GM21381 (cell line): ENCODE measurements around the gene FAM227B.
"Not testable (repeated sequence)": the region's sequence is repeated elsewhere in the genome, so short reads cannot be mapped to it uniquely, and the experiment has no call there.

Experiments used
- ATAC-seq: cut with Tn5 transposase; IDR thresholded peaks from one replicate; pipeline ENCODE4 v1.9.1; 2021; ENCODE audit warnings: mild to moderate bottlenecking, moderate library complexity; ENCODE audit not compliant: unreplicated experiment

FAM227B gene

GRCh38 chr15:49495993-49496753 is 124.4 kb downstream of the FAM227B start:
- ATAC-seq: no peak

- no peak for ATAC-seq
Observed at GRCh38 chr15:49494842-49495241, 125.8 kb downstream of the FAM227B start.

- no peak for ATAC-seq
Observed at GRCh38 chr15:49492830-49493229, 127.8 kb downstream of the FAM227B start.

- no peak for ATAC-seq
Observed at GRCh38 chr15:49492151-49492550, 128.5 kb downstream of the FAM227B start.

- ATAC-seq: no peak
Observed at GRCh38 chr15:49490966-49491365, 129.7 kb downstream of the FAM227B start.

GRCh38 chr15:49485401-49485800 is 135.2 kb downstream of the FAM227B start:
- ATAC-seq: not testable (repeated sequence)

GRCh38 chr15:49478982-49479381 is 141.6 kb downstream of the FAM227B start:
- not testable (repeated sequence) for ATAC-seq

GRCh38 chr15:49478021-49478420 is 142.6 kb downstream of the FAM227B start:
- not testable (repeated sequence) for ATAC-seq

GRCh38 chr15:49473031-49473430 is 147.6 kb downstream of the FAM227B start:
- ATAC-seq: no peak

GRCh38 chr15:49472338-49472737 is 148.3 kb downstream of the FAM227B start:
- no peak for ATAC-seq

- ATAC-seq: no peak
Observed at GRCh38 chr15:49471733-49472132, 148.9 kb downstream of the FAM227B start.

GRCh38 chr15:49471248-49471647 is 149.4 kb downstream of the FAM227B start:
- ATAC-seq: not testable (repeated sequence)

GRCh38 chr15:49468481-49468839 is 152.2 kb downstream of the FAM227B start:
- ATAC-seq: no peak

GRCh38 chr15:49467746-49468480 is 152.7 kb downstream of the FAM227B start:
- no peak for ATAC-seq

- no peak for ATAC-seq
Observed at GRCh38 chr15:49466119-49466518, 154.5 kb downstream of the FAM227B start.

- no peak for ATAC-seq
Observed at GRCh38 chr15:49464522-49464921, 156.1 kb downstream of the FAM227B start.

GRCh38 chr15:49462232-49462844 is 158.3 kb downstream of the FAM227B start:
- ATAC-seq: no peak

GRCh38 chr15:49460411-49460941 is 160.1 kb downstream of the FAM227B start:
- ATAC-seq: no peak

- ATAC-seq: no peak
Observed at GRCh38 chr15:49458145-49458544, 162.5 kb downstream of the FAM227B start.

- ATAC-seq: no peak
Observed at GRCh38 chr15:49456166-49456565, 164.5 kb downstream of the FAM227B start.

- no peak for ATAC-seq
Observed at GRCh38 chr15:49452595-49452994, 168.0 kb downstream of the FAM227B start.

- no peak for ATAC-seq
Observed at GRCh38 chr15:49441816-49442215, 178.8 kb downstream of the FAM227B start.
